ENCODE results near the gene ADARB2. TPM values are rescaled to one million over a fixed set of nuclear protein-coding genes. Genes with fewer than 3 reads are reported as not detected.
A peak's percentile ranks its signal among the peaks of the same experiment; 100 is the strongest.
"Not testable (repeated sequence)": the region's sequence is repeated elsewhere in the genome, so short reads cannot be mapped to it uniquely, and the experiment has no call there.

The ADARB2 gene
- under 1 TPM in 2 of 3 donors, not detected in 1; 0.03 to 0.05 TPM for total RNA-seq

DNA sequence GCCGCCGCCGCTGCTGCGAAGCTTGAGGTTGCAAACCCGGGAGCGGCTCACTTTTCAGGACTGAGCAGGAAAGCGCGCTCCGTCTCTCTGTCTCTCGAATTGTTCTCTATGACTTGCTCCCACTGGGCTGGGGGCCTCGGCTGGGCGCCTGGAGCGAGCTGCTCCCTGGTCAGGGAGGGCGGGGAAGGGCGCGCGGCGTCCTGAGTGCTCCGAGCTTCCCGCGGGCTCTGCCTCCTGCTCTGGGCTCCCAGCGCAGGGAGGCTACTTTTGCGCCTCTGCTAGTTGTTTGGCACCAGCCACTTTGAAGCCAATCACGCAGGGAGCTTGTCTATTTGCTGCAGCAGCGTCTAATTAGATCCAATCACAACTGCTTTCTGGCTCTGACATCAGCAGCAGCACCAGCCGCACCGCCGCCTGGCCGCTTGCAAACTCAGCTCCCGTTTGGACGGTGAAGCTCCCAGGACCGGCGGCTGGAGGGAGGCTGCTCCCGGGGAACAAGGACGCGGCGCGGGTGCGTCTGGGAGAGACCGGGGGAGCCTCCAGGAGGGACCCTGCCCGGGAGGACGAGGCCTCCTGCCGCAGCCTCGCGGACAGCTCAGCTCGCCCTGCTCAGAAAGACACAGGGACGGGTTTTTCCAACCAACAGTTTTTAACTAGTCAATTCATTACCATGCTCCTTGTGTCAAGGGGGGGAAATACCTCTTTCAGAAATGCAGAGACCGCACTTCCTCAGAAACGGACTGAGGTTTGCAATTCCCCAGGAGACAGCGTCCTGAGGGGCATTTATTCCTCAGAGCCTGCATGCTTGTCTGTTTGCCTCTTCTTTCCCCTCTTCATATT, at the start of gene ADARB2:
TSS of gene ADARB2 (minus strand) at position 304 of the 840 bp plus-strand sequence.
- H3K9me3 Mint-ChIP-seq = no peaks in the 10 kb centered on the region
- H3K36me3 Mint-ChIP-seq (ENCODE audit: insufficient read depth) = no peaks in the 10 kb centered on the region
- peaks cover 84% of the 10 kb centered on the region for H3K27me3 Mint-ChIP-seq (ENCODE audit: low read depth)
- DNase-seq (no peak), ATAC-seq (peak; percentile 35 to 84)
- peaks cover 22% of the 10 kb centered on the region for H3K4me1 Mint-ChIP-seq (ENCODE audit: low read depth)
- H3K4me3 Mint-ChIP-seq = peak within 1 kb of the TSS; percentile 68

DNA sequence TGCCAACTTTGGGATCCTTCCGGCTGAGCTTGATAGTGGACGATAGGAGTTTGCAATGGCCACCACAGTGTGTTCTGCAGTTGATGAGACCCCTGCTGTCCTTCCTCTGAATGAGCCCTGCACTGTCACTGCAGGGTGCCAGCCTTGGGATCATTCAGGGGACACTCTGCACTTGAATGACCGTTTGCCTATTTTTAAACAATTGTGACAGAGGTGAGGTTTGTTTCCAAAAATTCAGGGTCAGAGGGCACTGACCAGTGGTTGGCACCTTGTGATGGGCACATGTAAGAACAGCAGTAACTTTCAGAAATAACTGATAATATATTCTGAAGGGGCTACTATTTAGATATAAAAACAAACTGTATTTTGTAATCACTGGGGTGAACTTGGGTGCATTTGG, 48.5 kb upstream of the ADARB2 start:
- Mint-ChIP-seq H3K9me3 (no peaks in the 10 kb centered on the region), H3K27me3 (ENCODE audit: low read depth) (no peaks in the 10 kb centered on the region), H3K4me1 (ENCODE audit: low read depth) (no peaks in the 10 kb centered on the region), H3K36me3 (ENCODE audit: insufficient read depth) (no peaks in the 10 kb centered on the region), H3K4me3 (no peak overlapping the region)
- DNase-seq = no peak
- ATAC-seq = no peak

DNA sequence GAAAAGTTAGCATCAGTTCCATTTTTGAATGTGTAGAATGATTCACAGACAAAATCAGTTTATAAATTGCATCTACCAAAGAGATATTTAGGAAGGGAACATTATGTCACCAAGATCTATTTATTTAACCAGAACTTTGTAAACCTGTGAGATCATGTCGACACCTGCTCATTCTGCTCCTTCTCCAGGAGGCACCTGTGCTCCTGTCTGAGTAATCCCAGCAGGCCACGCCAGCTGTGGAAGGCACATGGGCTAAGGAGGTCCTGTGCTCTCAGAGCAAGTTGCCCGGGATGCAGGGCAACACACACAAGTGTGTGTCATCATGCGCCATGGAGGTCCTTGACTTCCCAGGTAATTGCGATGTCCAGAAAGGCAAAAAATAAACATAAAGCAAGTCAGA, 45.5 kb upstream of the ADARB2 start:
- no peaks in the 10 kb centered on the region for H3K9me3 Mint-ChIP-seq
- H3K27me3 Mint-ChIP-seq (ENCODE audit: low read depth) = no peaks in the 10 kb centered on the region
- DNase-seq (no peak), ATAC-seq (no peak)
- H3K36me3 Mint-ChIP-seq (ENCODE audit: insufficient read depth) = no peaks in the 10 kb centered on the region
- H3K4me1 Mint-ChIP-seq (ENCODE audit: low read depth) = no peaks in the 10 kb centered on the region
- H3K4me3 Mint-ChIP-seq = no peak overlapping the region

DNA sequence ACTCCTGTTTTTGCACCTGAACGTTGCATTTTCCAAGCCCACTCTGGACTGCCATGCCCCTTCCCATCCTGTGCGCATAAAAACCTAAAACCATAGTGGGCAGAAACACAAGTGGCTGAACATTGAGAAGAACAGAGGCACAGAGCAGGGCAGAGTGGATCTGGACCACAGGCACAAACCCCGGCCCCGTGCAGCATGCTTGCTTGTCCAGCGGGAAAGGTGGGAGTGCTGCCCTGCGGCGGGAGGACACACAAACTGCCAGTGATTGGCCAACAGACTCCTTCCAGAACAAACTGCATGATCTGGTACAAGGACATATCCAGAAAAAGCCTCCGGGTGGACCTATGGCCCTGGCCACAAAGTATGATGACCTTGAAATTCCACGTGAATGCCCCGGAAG, 42.5 kb upstream of the ADARB2 start:
- Mint-ChIP-seq H3K4me1 (ENCODE audit: low read depth) (no peaks in the 10 kb centered on the region), H3K4me3 (no peak overlapping the region)

DNA sequence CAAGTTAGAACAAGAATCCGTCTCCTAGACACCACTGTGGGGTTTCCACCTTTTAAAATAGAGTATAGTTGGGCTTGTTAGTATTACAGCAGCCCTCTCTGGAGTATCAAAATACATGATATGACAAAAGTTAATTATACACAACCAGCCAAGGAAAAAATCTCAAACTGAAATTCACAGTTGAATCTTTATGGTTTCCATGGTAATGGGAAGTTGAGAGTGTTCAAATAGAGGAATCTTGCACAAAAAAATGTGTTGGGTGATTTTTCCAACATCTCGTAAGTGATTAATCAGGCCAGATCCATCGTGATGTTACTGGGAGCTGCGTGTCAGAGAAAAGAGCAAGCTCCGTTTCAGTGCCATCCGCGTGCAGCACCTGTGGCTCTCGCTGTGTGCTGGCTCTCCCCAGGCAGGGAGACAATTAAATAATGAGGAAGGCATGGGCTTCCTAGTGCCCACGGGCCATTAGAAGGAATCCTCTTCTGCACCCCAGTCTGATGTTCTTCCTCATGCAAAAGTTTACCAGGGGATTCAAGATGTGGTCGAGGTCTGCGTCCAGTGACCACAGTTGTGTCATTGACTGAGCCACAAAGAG, 41.1 kb upstream of the ADARB2 start:
- H3K36me3 Mint-ChIP-seq (ENCODE audit: insufficient read depth) = no peaks in the 10 kb centered on the region
- no peak overlapping the region for H3K4me3 Mint-ChIP-seq
- H3K27me3 Mint-ChIP-seq (ENCODE audit: low read depth) = no peaks in the 10 kb centered on the region
- DNase-seq (no peak), ATAC-seq (no peak)
- H3K9me3 Mint-ChIP-seq = no peaks in the 10 kb centered on the region
- H3K4me1 Mint-ChIP-seq (ENCODE audit: low read depth) = no peaks in the 10 kb centered on the region

More for the DNA sequence above, 42.5 kb upstream of the ADARB2 start:
- DNase-seq = no peak
- no peak for ATAC-seq
- Mint-ChIP-seq H3K9me3 (no peaks in the 10 kb centered on the region), H3K27me3 (ENCODE audit: low read depth) (no peaks in the 10 kb centered on the region), H3K36me3 (ENCODE audit: insufficient read depth) (no peaks in the 10 kb centered on the region)

DNA sequence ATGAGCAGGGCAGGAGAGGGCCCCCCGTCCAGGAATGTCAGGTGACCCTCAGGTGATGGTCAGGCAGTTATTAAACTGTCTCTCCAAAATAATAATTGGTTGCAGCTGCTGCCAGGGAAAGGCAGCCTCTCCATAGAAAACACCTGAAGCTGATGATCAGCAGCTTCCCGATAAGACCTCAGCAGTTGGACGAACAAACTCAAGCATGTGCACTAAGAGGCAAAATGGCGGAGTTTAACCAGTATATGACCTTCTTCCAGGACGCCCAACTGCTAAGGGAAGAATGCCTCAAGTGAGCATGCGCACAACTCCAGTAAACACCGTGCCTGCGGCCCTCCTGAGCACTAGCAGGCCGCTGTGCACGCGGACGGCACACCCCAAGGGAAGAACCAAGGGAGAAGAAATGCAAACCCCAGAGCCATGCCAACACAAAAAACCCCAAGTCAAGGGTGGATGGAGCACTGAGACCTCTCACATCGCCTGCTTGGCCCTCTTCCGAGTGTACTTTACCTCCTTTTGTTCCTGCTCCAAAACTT, 38.9 kb upstream of the ADARB2 start:
- DNase-seq = no peak
- Mint-ChIP-seq H3K4me3 (no peak overlapping the region), H3K36me3 (ENCODE audit: insufficient read depth) (no peaks in the 10 kb centered on the region), H3K4me1 (ENCODE audit: low read depth) (no peaks in the 10 kb centered on the region), H3K27me3 (ENCODE audit: low read depth) (no peaks in the 10 kb centered on the region), H3K9me3 (no peaks in the 10 kb centered on the region)
- no peak for ATAC-seq

DNA sequence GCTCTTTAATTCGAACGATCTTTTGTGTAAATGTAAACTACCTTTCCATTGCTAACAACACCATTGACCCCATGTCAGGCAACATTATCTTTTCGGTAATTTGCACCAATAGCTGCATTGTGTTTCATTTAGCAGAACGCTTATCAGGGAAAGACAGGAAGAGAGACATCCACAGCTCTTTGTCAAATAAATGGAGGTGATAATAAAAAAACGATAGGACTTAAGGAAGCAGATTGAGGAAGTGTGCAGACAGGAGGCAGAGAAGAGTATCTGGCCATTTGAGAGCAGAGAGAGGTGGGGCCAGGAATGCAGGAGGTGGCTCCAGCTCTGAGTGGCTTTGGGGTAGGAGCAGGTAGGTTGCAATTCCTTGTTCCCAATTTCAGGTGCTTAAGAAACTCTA, 37.5 kb upstream of the ADARB2 start:
- no peak overlapping the region for H3K4me3 Mint-ChIP-seq
- no peaks in the 10 kb centered on the region for H3K36me3 Mint-ChIP-seq (ENCODE audit: insufficient read depth)
- no peaks in the 10 kb centered on the region for H3K4me1 Mint-ChIP-seq (ENCODE audit: low read depth)
- H3K27me3 Mint-ChIP-seq (ENCODE audit: low read depth) = no peaks in the 10 kb centered on the region
- H3K9me3 Mint-ChIP-seq = no peaks in the 10 kb centered on the region
- no peak for ATAC-seq
- no peak for DNase-seq

DNA sequence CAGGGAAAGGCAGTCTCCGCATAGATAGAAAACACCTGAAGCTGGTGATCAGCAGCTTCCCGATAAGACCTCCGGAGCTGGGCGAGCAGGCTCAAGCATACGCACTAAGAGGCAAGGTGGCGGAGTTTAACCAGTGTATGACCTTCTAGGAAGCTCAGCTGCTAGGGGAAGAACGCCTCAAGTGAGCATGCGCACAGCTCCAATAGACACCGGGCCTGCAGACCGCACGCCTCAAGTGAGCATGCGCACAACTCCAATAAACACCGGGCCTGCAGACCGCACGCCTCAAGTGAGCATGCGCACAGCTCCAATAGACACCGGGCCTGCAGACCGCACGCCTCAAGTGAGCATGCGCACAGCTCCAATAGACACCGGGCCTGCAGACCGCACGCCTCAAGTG, 35.9 kb upstream of the ADARB2 start:
- H3K36me3 Mint-ChIP-seq (ENCODE audit: insufficient read depth); DNase-seq; ATAC-seq; H3K27me3 Mint-ChIP-seq (ENCODE audit: low read depth); H3K4me1 Mint-ChIP-seq (ENCODE audit: low read depth); H3K9me3 Mint-ChIP-seq; H3K4me3 Mint-ChIP-seq: not testable (repeated sequence)

DNA sequence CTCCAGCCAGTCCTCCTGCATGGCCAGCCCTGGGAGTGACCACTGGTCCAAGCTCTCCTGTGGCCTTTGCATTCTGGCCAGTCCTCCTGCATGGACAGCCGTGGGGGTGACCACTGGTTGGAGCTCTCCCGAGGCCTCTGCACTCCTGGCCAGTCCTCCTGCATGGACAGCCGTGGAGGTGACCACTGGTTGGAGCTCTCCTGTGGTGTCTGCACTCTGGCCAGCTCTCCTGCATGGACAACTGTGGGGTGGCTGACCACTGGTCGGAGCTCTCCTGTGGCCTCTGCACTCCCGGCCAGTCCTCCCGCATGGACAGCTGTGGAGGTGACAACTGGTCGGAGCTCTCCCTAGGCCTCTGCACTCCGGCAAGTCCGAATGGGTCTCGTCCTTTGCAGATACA, 28.7 kb upstream of the ADARB2 start:
- no peaks in the 10 kb centered on the region for H3K4me1 Mint-ChIP-seq (ENCODE audit: low read depth)
- H3K9me3 Mint-ChIP-seq = no peaks in the 10 kb centered on the region
- ATAC-seq = no peak
- DNase-seq = no peak
- no peaks in the 10 kb centered on the region for H3K27me3 Mint-ChIP-seq (ENCODE audit: low read depth)
- no peak overlapping the region for H3K4me3 Mint-ChIP-seq
- no peaks in the 10 kb centered on the region for H3K36me3 Mint-ChIP-seq (ENCODE audit: insufficient read depth)

DNA sequence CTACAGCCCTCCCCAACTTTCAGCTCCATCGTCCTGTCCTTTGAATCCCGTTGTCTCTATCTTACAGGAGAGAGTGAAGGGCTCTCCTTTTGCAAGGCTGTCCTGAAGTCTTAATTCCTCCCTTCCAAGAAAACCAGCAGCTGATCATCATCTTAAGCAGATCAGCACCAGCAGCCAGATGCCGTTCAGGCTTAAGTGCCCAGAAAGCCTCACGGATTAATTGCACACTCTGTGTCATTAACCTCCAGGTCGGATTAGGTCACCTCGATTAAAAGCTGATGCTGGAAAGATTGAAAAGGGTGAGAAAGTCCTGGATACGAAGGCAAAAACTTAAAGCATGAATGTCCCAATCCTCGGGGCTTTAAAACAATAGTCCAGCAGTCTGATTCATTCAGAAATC, 24.8 kb upstream of the ADARB2 start:
- H3K9me3 Mint-ChIP-seq = peaks cover 18% of the 10 kb centered on the region
- no peak overlapping the region for H3K4me3 Mint-ChIP-seq
- no peak for DNase-seq
- peaks cover 2% of the 10 kb centered on the region for H3K36me3 Mint-ChIP-seq (ENCODE audit: insufficient read depth)
- no peaks in the 10 kb centered on the region for H3K4me1 Mint-ChIP-seq (ENCODE audit: low read depth)
- ATAC-seq = no peak
- peaks cover 1% of the 10 kb centered on the region for H3K27me3 Mint-ChIP-seq (ENCODE audit: low read depth)

DNA sequence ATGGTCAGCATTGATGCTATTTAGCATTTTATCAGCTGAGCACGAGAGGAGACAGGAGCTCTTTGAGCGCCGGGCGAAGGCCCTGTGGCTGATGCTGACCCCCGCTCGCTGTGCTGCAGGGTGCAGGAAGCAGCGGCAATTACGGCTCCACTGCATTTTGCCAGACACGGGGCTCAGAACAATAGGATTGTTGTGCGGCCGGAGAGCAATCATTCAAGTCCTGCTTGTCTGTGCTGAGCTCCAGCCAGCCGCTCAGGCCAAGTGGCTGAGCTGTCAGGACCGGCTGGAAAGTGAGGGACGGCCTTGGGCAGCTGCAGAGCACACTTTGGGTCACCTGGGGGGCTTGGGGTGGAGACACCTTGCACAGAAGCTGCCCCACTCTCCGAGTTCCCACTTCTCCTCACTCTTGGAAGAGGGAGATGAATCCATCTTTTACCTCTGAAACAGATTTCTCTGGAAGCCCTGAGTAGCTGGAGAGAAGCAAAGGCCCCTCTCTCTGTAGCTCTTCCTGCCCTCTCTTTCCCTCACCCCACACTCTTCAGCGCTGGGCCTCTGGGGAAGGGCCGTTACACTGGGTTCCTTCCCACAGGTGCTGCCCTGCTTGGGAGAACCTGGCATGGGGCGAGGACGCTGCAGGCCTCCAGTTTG, 17.3 kb upstream of the ADARB2 start:
- no peak overlapping the region for H3K4me3 Mint-ChIP-seq
- H3K27me3 Mint-ChIP-seq (ENCODE audit: low read depth) = peaks cover 4% of the 10 kb centered on the region
- DNase-seq (no peak), ATAC-seq (no peak)
- H3K9me3 Mint-ChIP-seq = peaks cover 32% of the 10 kb centered on the region
- peaks cover 2% of the 10 kb centered on the region for H3K36me3 Mint-ChIP-seq (ENCODE audit: insufficient read depth)
- no peaks in the 10 kb centered on the region for H3K4me1 Mint-ChIP-seq (ENCODE audit: low read depth)

DNA sequence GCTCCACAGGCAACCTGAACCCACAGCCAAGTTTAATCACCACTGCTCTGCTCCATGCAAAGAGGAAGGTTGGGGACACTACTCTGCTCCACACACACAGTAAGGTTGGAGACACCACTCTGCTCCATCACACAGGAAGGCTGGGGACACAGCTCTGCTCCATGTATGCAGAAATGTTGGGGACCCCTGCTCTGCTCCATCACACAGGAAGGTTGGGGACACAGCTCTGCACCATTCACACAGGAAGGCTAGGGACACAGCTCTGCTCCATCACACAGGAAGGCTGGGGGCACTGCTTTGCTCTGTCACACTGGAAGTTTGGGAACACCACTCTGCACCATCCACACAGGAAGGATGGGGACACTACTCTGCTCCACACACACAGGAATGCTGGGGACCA, 14.8 kb upstream of the ADARB2 start:
- Mint-ChIP-seq H3K4me1 (ENCODE audit: low read depth) (no peaks in the 10 kb centered on the region), H3K9me3 (peaks cover 22% of the 10 kb centered on the region), H3K36me3 (ENCODE audit: insufficient read depth) (no peaks in the 10 kb centered on the region), H3K4me3 (no peak overlapping the region), H3K27me3 (ENCODE audit: low read depth) (peaks cover 11% of the 10 kb centered on the region)
- DNase-seq (no peak), ATAC-seq (no peak)

DNA sequence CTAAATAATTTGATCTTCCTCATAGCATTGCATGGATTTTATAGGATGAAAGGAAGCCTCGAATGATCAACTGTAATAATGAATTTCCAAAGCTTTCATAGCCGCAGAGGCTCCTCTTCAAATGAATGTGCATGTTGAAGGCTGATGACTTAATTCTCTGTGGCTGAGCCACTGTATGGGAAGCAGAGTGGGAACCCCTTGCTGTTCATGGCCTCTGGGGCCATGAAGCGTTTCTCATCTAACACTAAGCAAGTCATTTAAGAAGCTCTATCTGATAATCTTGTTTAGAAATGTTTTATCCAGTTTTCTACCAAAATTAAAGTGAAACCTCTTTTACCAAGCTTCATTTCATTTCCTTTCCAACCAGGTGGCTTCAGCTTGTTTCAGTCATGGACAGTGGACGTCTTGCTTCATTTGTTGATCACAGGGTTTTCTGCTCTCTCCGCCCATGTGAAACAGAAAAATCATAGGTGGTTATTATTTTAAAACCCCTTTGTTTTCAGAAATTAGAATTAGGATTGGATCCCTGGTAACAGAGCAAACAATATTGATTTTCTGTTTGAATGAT, 10.3 kb upstream of the ADARB2 start:
- no peaks in the 10 kb centered on the region for H3K36me3 Mint-ChIP-seq (ENCODE audit: insufficient read depth)
- peaks cover 37% of the 10 kb centered on the region for H3K27me3 Mint-ChIP-seq (ENCODE audit: low read depth)
- peaks cover 22% of the 10 kb centered on the region for H3K9me3 Mint-ChIP-seq
- ATAC-seq (no peak), DNase-seq (no peak)
- H3K4me1 Mint-ChIP-seq (ENCODE audit: low read depth) = no peaks in the 10 kb centered on the region
- H3K4me3 Mint-ChIP-seq = no peak overlapping the region

DNA sequence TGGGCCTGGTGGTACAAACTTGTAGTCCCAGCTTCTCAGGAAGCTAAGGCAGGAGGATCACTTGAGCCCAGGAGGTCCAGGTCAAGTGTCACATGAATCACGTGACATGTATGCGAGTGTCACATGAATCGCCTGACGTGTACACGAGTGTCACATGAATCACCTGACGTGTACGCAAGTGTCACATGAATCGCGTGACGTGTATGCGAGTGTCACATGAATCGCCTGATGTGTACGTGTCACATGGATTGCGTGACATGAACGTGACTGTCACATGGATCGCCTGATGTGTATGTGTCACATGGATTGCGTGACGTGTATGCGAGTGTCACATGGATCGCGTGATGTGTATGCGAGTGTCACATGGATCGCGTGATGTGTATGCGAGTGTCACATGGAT, 9.5 kb upstream of the ADARB2 start:
- H3K36me3 Mint-ChIP-seq (ENCODE audit: insufficient read depth) = no peaks in the 10 kb centered on the region
- H3K27me3 Mint-ChIP-seq (ENCODE audit: low read depth) = peaks cover 41% of the 10 kb centered on the region
- H3K4me1 Mint-ChIP-seq (ENCODE audit: low read depth) = no peaks in the 10 kb centered on the region
- H3K9me3 Mint-ChIP-seq = peaks cover 22% of the 10 kb centered on the region
- DNase-seq (no peak), ATAC-seq (no peak)
- H3K4me3 Mint-ChIP-seq = no peak overlapping the region
